Measurements from ENCODE around the gene YY1AP1.

GRCh38 chr1:155636397-155637153 is 52.0 kb downstream of the YY1AP1 start:
- no peak for TF ChIP-seq CEBPB (IDR thresholded peaks at IDR 0.05; ENCODE audit: borderline replicate concordance in 1 of 2, low read depth in 2 of 2, low read length in 2 of 2)
- TF ChIP-seq CTCF (IDR thresholded peaks at IDR 0.05 in 2 of 3, conservative IDR thresholded peaks at IDR 0.05 in 1 of 3; ENCODE audit: control insufficient read depth in 2 of 3, extremely low read depth in 1 of 3, insufficient read depth in 1 of 3, low read depth in 3 of 3, low read length in 3 of 3) = no peak
- no peak for TF ChIP-seq CHD4 (IDR thresholded peaks at IDR 0.05)
- no peak for TF ChIP-seq MLLT1 (IDR thresholded peaks at IDR 0.05)
- TF ChIP-seq EZH2 (IDR thresholded peaks at IDR 0.05; ENCODE audit: borderline replicate concordance, control insufficient read depth, low read depth, low read length) = no peak
- TF ChIP-seq KDM1A (IDR thresholded peaks at IDR 0.05; ENCODE audit: borderline replicate concordance) = no peak
- no peak for TF ChIP-seq MAX (IDR thresholded peaks at IDR 0.05; ENCODE audit: low read depth, low read length)
- TF ChIP-seq EP300 (IDR thresholded peaks at IDR 0.05; ENCODE audit: borderline replicate concordance in 1 of 2, control insufficient read depth in 1 of 2, low read depth in 2 of 2, low read length in 2 of 2) = no peak
- no peak for TF ChIP-seq HDAC6 (IDR thresholded peaks at IDR 0.05; ENCODE audit: unreplicated experiment)
- no peak for TF ChIP-seq YY1 (IDR thresholded peaks at IDR 0.05; ENCODE audit: low read depth, low read length)
- TF ChIP-seq SUZ12 (IDR thresholded peaks at IDR 0.05; ENCODE audit: unreplicated experiment) = no peak
- no peak for TF ChIP-seq ZNF24 (IDR thresholded peaks at IDR 0.05)
